Measurements from ENCODE around the gene CACNB4.
"Not testable (repeated sequence)": the region's sequence is repeated elsewhere in the genome, so short reads cannot be mapped to it uniquely, and the experiment has no call there.

The CACNB4 gene

GRCh38 chr2:152098496-152099366, at the start of gene CACNB4:
Gene CACNB4, minus strand, starts transcription at chr2:152099044.
- DNase-seq = no peak

GRCh38 chr2:152134488-152135280, 35.8 kb upstream of the CACNB4 start:
- peak; percentile 77 for DNase-seq

GRCh38 chr2:152132306-152132705, 33.5 kb upstream of the CACNB4 start:
- no peak for DNase-seq

GRCh38 chr2:152127628-152128027, 28.8 kb upstream of the CACNB4 start:
- DNase-seq = no peak

- no peak for DNase-seq
Observed at GRCh38 chr2:152126664-152127063, 27.8 kb upstream of the CACNB4 start.

GRCh38 chr2:152122161-152122560, 23.3 kb upstream of the CACNB4 start:
- no peak for DNase-seq

- DNase-seq = no peak
Observed at GRCh38 chr2:152120430-152120829, 21.6 kb upstream of the CACNB4 start.

- DNase-seq = no peak
Observed at GRCh38 chr2:152115952-152116351, 17.1 kb upstream of the CACNB4 start.

GRCh38 chr2:152114366-152114765, 15.5 kb upstream of the CACNB4 start:
- no peak for DNase-seq

- not testable (repeated sequence) for DNase-seq
Observed at GRCh38 chr2:152107140-152107539, 8.3 kb upstream of the CACNB4 start.

- DNase-seq = no peak
Observed at GRCh38 chr2:152106464-152106863, 7.6 kb upstream of the CACNB4 start.

GRCh38 chr2:152103271-152103670, 4.4 kb upstream of the CACNB4 start:
- DNase-seq = no peak

GRCh38 chr2:152100961-152101360, 2.1 kb upstream of the CACNB4 start:
- no peak for DNase-seq

GRCh38 chr2:152099367-152100050, 665 bp upstream of the CACNB4 start:
- DNase-seq = no peak

GRCh38 chr2:152097801-152098495, 896 bp downstream of the CACNB4 start:
- no peak for DNase-seq

- DNase-seq = no peak
Observed at GRCh38 chr2:152097290-152097800, 1.5 kb downstream of the CACNB4 start.

- DNase-seq = no peak
Observed at GRCh38 chr2:152095146-152095545, 3.7 kb downstream of the CACNB4 start.

GRCh38 chr2:152094014-152094413, 4.8 kb downstream of the CACNB4 start:
- no peak for DNase-seq

GRCh38 chr2:152093464-152093863, 5.4 kb downstream of the CACNB4 start:
- no peak for DNase-seq

- no peak for DNase-seq
Observed at GRCh38 chr2:152092095-152092494, 6.7 kb downstream of the CACNB4 start.

GRCh38 chr2:152090726-152091125, 8.1 kb downstream of the CACNB4 start:
- DNase-seq = not testable (repeated sequence)

- peak; percentile 44 for DNase-seq
Observed at GRCh38 chr2:152089238-152089637, 9.6 kb downstream of the CACNB4 start.

- DNase-seq = no peak
Observed at GRCh38 chr2:152088006-152088405, 10.8 kb downstream of the CACNB4 start.

Measured in hematopoietic multipotent progenitor cell treated with erythropoietin and hydrocortisone succinate and interleukin-3 and kit ligand, for 6 days (in vitro differentiated cells).